SJSA1 (cell line): ENCODE data around the gene HDAC4. TPM values are rescaled to one million over a fixed set of nuclear protein-coding genes. Genes with fewer than 3 reads are reported as not detected.
A peak's percentile ranks its signal among the peaks of the same experiment; 100 is the strongest.

ENCODE experiments used
- DNase-seq, 2 experiments: peaks; one replicate each; pipeline ENCODE4 v3.0.0-alpha.2; 2015 to 2020; ENCODE audit warnings: low spot score in 2 of 2, low read depth in 1 of 2
- H3K27ac ChIP-seq: fragments of 250-450 bp; sonication (Bioruptor Pico); 2 replicates; pipeline ENCODE4 v1.5.1; 2020; ENCODE audit warnings: mild to moderate bottlenecking, moderate library complexity
- H3K27me3 ChIP-seq: fragments of 250-450 bp; sonication (Bioruptor Pico); replicated peaks from 2 replicates; pipeline ENCODE4 v1.5.1; 2020; ENCODE audit warnings: mild to moderate bottlenecking, moderate library complexity
- H3K36me3 ChIP-seq: fragments of 250-450 bp; sonication (Bioruptor Pico); 2 replicates; pipeline ENCODE4 v1.5.1; 2020; ENCODE audit warnings: mild to moderate bottlenecking
- H3K4me1 ChIP-seq: fragments of 250-450 bp; sonication (Bioruptor Pico); replicated peaks from 2 replicates; pipeline ENCODE4 v1.6.1; 2021; ENCODE audit warnings: mild to moderate bottlenecking
- H3K4me3 ChIP-seq: fragments of 250-450 bp; sonication (Bioruptor Pico); 2 replicates; pipeline ENCODE4 v1.5.1; 2020; ENCODE audit warnings: mild to moderate bottlenecking
- H3K9me3 ChIP-seq: fragments of 250-450 bp; sonication (Bioruptor Pico); replicated peaks from 2 replicates; pipeline ENCODE4 v1.5.1; 2020; ENCODE audit warnings: mild to moderate bottlenecking
- total RNA-seq: library from RNA; depleted of rRNA; stranded (reverse); fragments of >200 nt; shearing (Covaris generic); gene quantifications from 2 replicates; pipeline ENCODE4 v1.2.3, GENCODE V29; 2014

Gene HDAC4
- total RNA-seq, 1 experiment from 2014 or later = 13.2 TPM

- H3K4me3 ChIP-seq = no peak overlapping the region
- no peaks in the 10 kb centered on the region for H3K27me3 ChIP-seq
- H3K9me3 ChIP-seq = no peaks in the 10 kb centered on the region
- H3K36me3 ChIP-seq = peaks cover 2% of the 10 kb centered on the region; the same call in 1 of the 2 replicates
- peaks cover 3% of the 10 kb centered on the region for H3K4me1 ChIP-seq
- DNase-seq = peak in 1 of 2 experiments; percentile 36
- no peak overlapping the region for H3K27ac ChIP-seq
These were observed 238.5 kb downstream of the HDAC4 start for GRCh38 chr2:239162141-239162821.

- Histone ChIP-seq H3K36me3 (peaks cover 2% of the 10 kb centered on the region; the same call in 1 of the 2 replicates), H3K4me3 (no peak overlapping the region), H3K27ac (no peak overlapping the region), H3K9me3 (no peaks in the 10 kb centered on the region), H3K27me3 (no peaks in the 10 kb centered on the region), H3K4me1 (peaks cover 9% of the 10 kb centered on the region)
- peak in 1 of 2 experiments; percentile 42 for DNase-seq
These were observed 239.1 kb downstream of the HDAC4 start for GRCh38 chr2:239161711-239162140.

GRCh38 chr2:239160226-239161143, 240.3 kb downstream of the HDAC4 start:
- Histone ChIP-seq H3K4me3 (no peak overlapping the region), H3K27me3 (no peaks in the 10 kb centered on the region), H3K36me3 (peaks cover 10% of the 10 kb centered on the region), H3K4me1 (peaks cover 20% of the 10 kb centered on the region), H3K27ac (no peak overlapping the region), H3K9me3 (no peaks in the 10 kb centered on the region)
- peak in 1 of 2 experiments; percentile 25 for DNase-seq

- H3K4me1 ChIP-seq = peaks cover 20% of the 10 kb centered on the region
- no peaks in the 10 kb centered on the region for H3K27me3 ChIP-seq
- H3K9me3 ChIP-seq = no peaks in the 10 kb centered on the region
- peak in 1 of 2 experiments; percentile 32 for DNase-seq
- no peak overlapping the region for H3K4me3 ChIP-seq
- H3K27ac ChIP-seq = no peak overlapping the region
- H3K36me3 ChIP-seq = peaks cover 17% of the 10 kb centered on the region
These were observed 241.3 kb downstream of the HDAC4 start for GRCh38 chr2:239159476-239159911.

GRCh38 chr2:239158641-239159475, 242.0 kb downstream of the HDAC4 start:
- peak in 1 of 2 experiments; percentile 36 for DNase-seq
- no peaks in the 10 kb centered on the region for H3K27me3 ChIP-seq
- no peak overlapping the region for H3K27ac ChIP-seq
- H3K4me1 ChIP-seq = peaks cover 20% of the 10 kb centered on the region
- no peaks in the 10 kb centered on the region for H3K9me3 ChIP-seq
- no peak overlapping the region for H3K4me3 ChIP-seq
- peaks cover 20% of the 10 kb centered on the region for H3K36me3 ChIP-seq

- Histone ChIP-seq H3K27ac (no peak overlapping the region), H3K36me3 (peaks cover 23% of the 10 kb centered on the region), H3K4me3 (no peak overlapping the region), H3K4me1 (peaks cover 20% of the 10 kb centered on the region), H3K27me3 (no peaks in the 10 kb centered on the region), H3K9me3 (no peaks in the 10 kb centered on the region)
- peak in 1 of 2 experiments; percentile 44 for DNase-seq
These were observed 243.0 kb downstream of the HDAC4 start for GRCh38 chr2:239157771-239158170.

GRCh38 chr2:239157269-239157668, 243.6 kb downstream of the HDAC4 start:
- no peaks in the 10 kb centered on the region for H3K27me3 ChIP-seq
- H3K27ac ChIP-seq = no peak overlapping the region
- peaks cover 23% of the 10 kb centered on the region for H3K36me3 ChIP-seq
- peak in 1 of 2 experiments; percentile 28 for DNase-seq
- H3K4me3 ChIP-seq = no peak overlapping the region
- H3K9me3 ChIP-seq = no peaks in the 10 kb centered on the region
- H3K4me1 ChIP-seq = peaks cover 20% of the 10 kb centered on the region

- DNase-seq = peak; percentile 65 to 76
- peaks cover 23% of the 10 kb centered on the region for H3K36me3 ChIP-seq
- peaks cover 20% of the 10 kb centered on the region for H3K4me1 ChIP-seq
- no peaks in the 10 kb centered on the region for H3K27me3 ChIP-seq
- no peaks in the 10 kb centered on the region for H3K9me3 ChIP-seq
- H3K4me3 ChIP-seq = no peak overlapping the region
- no peak overlapping the region for H3K27ac ChIP-seq
These were observed 244.1 kb downstream of the HDAC4 start for GRCh38 chr2:239156516-239157265.

GRCh38 chr2:239155806-239156480, 244.9 kb downstream of the HDAC4 start:
- Histone ChIP-seq H3K27ac (no peak overlapping the region), H3K4me3 (no peak overlapping the region), H3K9me3 (no peaks in the 10 kb centered on the region), H3K36me3 (peaks cover 23% of the 10 kb centered on the region), H3K27me3 (no peaks in the 10 kb centered on the region), H3K4me1 (peaks cover 20% of the 10 kb centered on the region)
- peak in 1 of 2 experiments; percentile 23 for DNase-seq

- peak in 1 of 2 experiments; percentile 34 for DNase-seq
- Histone ChIP-seq H3K4me3 (no peak overlapping the region), H3K27ac (no peak overlapping the region), H3K36me3 (peaks cover 23% of the 10 kb centered on the region), H3K4me1 (peaks cover 20% of the 10 kb centered on the region), H3K27me3 (no peaks in the 10 kb centered on the region), H3K9me3 (no peaks in the 10 kb centered on the region)
These were observed 245.6 kb downstream of the HDAC4 start for GRCh38 chr2:239154971-239155805.

GRCh38 chr2:239153806-239154591, 246.8 kb downstream of the HDAC4 start:
- H3K9me3 ChIP-seq = no peaks in the 10 kb centered on the region
- peak in 1 of 2 experiments; percentile 37 for DNase-seq
- H3K4me1 ChIP-seq = peaks cover 20% of the 10 kb centered on the region
- no peak overlapping the region for H3K27ac ChIP-seq
- no peaks in the 10 kb centered on the region for H3K27me3 ChIP-seq
- no peak overlapping the region for H3K4me3 ChIP-seq
- H3K36me3 ChIP-seq = peaks cover 23% of the 10 kb centered on the region
